ENCODE results near the gene PIAS2.

PIAS2 gene

DNA sequence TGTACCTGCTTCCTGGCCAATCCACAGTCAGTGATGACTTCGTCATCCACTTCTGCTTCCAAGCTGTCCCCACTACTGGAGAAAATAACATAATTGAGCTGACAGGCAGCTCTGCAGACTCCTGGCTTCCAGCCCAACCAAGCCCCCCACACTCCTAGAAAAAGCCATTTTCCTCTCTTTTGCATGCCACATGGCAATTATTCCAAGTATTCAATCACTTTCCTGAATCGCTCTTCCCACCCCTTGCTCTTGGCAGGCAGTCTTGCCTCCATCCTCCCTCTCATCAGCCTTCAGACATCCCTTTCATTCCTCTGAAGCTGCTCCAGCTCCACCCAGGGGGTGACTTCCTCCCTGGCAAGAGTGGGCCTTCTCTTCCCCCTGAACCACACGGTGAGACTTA lies 146.2 kb downstream of the PIAS2 start:
- peaks cover 5% of the 10 kb centered on the region for H3K27me3 Mint-ChIP-seq
- no peaks in the 10 kb centered on the region for H3K4me1 Mint-ChIP-seq (ENCODE audit: low read depth)
- no peak overlapping the region for H3K4me3 Mint-ChIP-seq
- H3K36me3 Mint-ChIP-seq (ENCODE audit: low read depth): no peaks in the 10 kb centered on the region
- no peaks in the 10 kb centered on the region for H3K9me3 Mint-ChIP-seq
- H3K27ac Mint-ChIP-seq: no peak overlapping the region

DNA sequence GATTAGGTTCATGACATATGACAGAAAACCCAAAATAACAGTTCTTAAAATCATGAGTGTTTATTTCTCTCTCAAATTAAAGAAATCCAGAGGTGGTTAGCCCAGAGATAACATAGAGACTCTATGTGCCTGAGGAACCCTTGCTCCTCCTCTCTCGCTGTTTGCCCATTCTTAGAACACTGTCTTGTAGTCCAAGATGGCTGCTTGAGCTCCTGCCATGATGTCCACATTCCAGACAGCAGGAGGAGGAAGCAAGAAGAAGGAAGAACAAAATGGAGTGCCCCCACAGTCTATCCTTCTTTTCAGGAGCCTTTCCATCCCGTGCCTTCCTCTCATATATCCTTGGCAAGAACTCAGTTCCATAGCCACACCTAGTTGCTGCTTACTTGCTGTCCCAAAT lies 146.6 kb downstream of the PIAS2 start:
- Mint-ChIP-seq H3K27me3 (peaks cover 5% of the 10 kb centered on the region), H3K4me3 (no peak overlapping the region), H3K4me1 (ENCODE audit: low read depth) (no peaks in the 10 kb centered on the region), H3K36me3 (ENCODE audit: low read depth) (no peaks in the 10 kb centered on the region), H3K9me3 (no peaks in the 10 kb centered on the region), H3K27ac (no peak overlapping the region)

DNA sequence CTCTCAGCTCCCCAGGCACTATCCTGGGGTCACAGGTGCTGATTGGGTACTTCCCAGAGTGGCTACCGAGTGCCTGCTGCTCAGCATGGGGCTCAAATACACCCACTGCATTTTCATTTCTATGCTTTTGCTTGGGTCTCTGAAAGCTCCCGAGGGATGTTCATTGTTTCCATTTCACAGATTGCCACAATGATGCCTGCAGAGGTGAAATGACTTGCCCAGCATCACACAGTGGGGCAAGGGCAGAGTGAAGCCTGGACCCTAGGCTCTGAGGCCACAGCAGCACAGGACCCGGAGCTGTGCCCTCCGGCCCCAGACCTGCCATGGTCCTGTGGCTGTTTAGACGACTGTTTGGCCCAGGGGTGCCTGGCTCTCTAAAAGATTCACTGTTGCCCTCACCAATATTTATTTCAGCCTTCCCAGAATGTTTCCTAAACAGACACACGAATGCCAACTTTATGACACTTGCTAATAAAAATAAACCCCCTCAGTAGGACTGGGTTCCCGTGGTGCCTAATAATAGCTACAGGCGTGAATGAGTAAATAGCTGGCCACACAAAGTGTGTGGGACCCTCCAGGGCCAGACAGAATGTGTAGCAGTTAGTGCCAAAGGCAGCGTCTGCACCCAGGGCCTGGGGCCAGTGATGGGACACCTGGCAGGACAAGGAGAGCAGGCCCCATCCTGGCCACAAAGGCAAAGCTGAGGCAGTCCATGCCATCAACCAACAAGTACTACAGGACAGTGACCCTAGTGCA lies 149.0 kb downstream of the PIAS2 start:
- Mint-ChIP-seq H3K27ac (no peak overlapping the region), H3K27me3 (peaks cover 5% of the 10 kb centered on the region), H3K9me3 (no peaks in the 10 kb centered on the region), H3K4me3 (no peak overlapping the region), H3K36me3 (ENCODE audit: low read depth) (no peaks in the 10 kb centered on the region), H3K4me1 (ENCODE audit: low read depth) (no peaks in the 10 kb centered on the region)

DNA sequence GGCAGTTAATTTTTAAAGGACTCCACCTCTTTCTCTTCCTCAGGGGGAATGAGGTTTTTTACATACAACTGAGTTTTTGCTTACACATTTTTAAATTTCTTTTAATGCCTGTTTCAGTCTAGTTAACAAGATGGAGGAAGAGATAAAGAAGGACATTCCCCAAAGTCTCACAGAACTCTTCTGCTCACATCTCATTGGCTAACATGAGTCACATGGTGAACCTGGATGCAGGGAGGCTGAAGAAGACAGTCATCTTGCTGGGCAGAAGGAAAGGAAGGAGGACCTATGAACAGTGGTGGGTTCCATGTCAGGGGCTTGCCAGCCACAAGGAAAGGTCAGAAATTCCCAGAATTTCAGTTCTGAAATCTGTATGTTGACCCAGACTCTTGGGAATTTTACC lies 150.1 kb downstream of the PIAS2 start:
- peaks cover 10% of the 10 kb centered on the region for H3K27me3 Mint-ChIP-seq

DNA sequence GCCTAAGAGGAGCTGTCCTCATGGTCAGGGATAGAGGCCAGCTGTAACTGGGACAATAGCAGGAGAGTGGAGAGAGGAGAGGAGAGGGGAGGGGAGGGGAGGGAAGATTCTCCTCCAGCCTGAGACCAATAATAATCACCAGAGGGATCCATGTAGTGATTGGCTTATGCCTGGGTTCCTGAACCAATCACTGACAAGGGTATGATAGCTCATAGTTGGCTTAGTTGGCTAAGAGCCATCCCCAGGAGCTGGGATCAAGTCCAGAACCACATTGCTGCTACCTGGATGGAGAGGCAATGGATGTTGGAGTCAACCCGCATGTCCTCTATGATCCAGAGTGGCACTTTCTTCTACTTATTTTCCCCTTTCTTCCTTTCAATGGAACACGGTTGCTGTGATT lies 152.7 kb downstream of the PIAS2 start:
- H3K4me1 Mint-ChIP-seq (ENCODE audit: low read depth): no peaks in the 10 kb centered on the region
- H3K36me3 Mint-ChIP-seq (ENCODE audit: low read depth): no peaks in the 10 kb centered on the region
- no peak overlapping the region for H3K4me3 Mint-ChIP-seq
- peaks cover 29% of the 10 kb centered on the region for H3K27me3 Mint-ChIP-seq
- no peaks in the 10 kb centered on the region for H3K9me3 Mint-ChIP-seq
- no peak overlapping the region for H3K27ac Mint-ChIP-seq

More for the DNA sequence above, 150.1 kb downstream of the PIAS2 start:
- H3K27ac Mint-ChIP-seq: no peak overlapping the region
- H3K9me3 Mint-ChIP-seq: no peaks in the 10 kb centered on the region
- no peaks in the 10 kb centered on the region for H3K36me3 Mint-ChIP-seq (ENCODE audit: low read depth)
- H3K4me3 Mint-ChIP-seq: no peak overlapping the region
- no peaks in the 10 kb centered on the region for H3K4me1 Mint-ChIP-seq (ENCODE audit: low read depth)

DNA sequence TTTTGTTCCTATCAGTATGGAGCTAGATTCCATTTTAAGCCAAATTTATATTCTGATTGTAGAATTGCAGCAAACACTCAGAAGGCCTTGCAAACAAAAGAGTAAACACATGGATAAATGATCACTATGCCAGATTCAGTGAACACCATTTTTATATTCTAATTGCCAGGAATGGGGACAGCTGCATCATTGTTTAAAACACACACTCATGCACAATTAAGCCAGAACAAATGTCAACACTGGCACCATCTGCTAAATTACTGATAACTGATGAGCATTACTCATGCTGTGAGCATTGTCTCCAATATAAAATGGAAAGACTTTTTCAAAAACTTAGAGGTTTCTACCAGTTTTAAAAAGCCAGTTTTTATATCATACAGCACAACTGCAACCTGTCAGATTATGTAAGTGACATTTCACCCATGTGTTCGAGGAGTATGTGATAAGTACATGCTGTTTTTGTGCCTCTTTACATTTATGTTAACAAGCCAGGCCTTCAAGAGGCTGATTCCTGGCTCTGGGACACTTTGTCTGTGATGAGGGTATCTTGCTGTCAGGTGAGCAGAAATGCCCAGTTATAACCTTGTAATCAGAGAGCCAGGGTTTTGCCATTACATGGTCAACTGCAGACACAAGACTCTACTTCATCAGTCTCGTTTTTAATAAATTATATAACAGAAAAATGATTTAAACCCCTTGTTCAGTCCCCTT lies 156.1 kb downstream of the PIAS2 start:
- Mint-ChIP-seq H3K4me1 (ENCODE audit: low read depth) (peaks cover 6% of the 10 kb centered on the region), H3K27ac (no peak overlapping the region), H3K4me3 (no peak overlapping the region), H3K9me3 (no peaks in the 10 kb centered on the region), H3K27me3 (peaks cover 44% of the 10 kb centered on the region), H3K36me3 (ENCODE audit: low read depth) (no peaks in the 10 kb centered on the region)

DNA sequence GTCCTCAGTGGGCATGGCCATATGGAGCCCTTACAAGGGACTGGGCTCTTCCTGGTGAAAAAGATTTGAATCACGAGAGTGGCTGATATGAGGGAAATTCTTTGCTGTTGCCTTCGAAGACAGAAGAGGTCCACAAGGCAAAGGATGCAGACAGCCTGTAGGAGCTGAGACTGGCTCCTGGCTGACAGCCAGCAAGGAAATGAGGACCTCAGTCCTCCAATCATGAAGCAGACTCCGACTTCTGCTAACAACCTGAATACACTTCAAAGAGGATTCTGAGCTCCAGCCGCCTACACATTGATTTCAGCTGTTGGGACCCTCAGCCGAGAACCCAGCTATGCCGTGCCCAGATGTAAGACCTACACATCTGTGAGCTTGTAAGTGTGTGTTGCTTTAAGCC lies 157.4 kb downstream of the PIAS2 start:
- no peak overlapping the region for H3K27ac Mint-ChIP-seq
- peaks cover 18% of the 10 kb centered on the region for H3K4me1 Mint-ChIP-seq (ENCODE audit: low read depth)
- H3K27me3 Mint-ChIP-seq: peaks cover 57% of the 10 kb centered on the region
- H3K36me3 Mint-ChIP-seq (ENCODE audit: low read depth): no peaks in the 10 kb centered on the region
- no peak overlapping the region for H3K4me3 Mint-ChIP-seq
- H3K9me3 Mint-ChIP-seq: no peaks in the 10 kb centered on the region

DNA sequence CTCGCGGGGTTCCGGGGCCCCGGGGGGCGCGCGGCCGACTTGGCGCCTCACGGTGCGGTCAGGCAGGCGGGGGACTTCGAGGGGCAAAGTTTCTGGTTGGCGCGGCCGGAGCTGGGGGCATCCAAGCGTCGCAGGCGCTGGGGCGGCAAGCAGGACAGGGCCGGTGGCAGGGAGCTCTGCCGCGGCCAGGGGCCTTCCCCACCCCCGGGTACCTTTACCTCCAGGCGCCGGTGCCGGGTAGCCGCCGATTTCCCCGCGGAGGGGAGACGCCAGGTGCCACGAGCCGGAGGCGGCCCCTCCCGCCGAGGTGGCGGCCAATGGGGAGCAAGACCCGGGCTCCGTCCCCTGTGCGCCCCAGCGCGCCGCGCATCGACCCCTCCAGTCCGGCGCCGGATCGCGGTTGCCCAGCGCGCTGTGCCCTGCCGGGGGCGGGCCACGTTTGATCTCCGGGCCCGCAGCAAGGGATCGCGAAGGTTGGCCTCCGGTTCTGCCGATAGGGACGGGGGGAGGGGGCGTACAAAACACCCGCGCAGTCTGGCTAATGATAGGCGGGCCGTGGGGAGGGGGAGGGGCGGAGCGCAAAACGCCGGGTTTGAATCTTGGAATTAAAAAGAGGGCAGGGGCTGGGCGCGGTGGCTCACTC lies 160.6 kb downstream of the PIAS2 start, which contains the start of gene ST8SIA5:
TSS of gene ST8SIA5 (minus strand) at position 495 of the 643 bp plus-strand sequence. CDS start 545 bp downstream, outside the sequence.
- Mint-ChIP-seq H3K9me3 (peaks cover 4% of the 10 kb centered on the region), H3K27me3 (peaks cover 68% of the 10 kb centered on the region), H3K4me3 (peak within 1 kb of the TSS; percentile 46), H3K27ac (no peak within 1 kb of the TSS), H3K4me1 (ENCODE audit: low read depth) (peaks cover 25% of the 10 kb centered on the region), H3K36me3 (ENCODE audit: low read depth) (no peaks in the 10 kb centered on the region)

DNA sequence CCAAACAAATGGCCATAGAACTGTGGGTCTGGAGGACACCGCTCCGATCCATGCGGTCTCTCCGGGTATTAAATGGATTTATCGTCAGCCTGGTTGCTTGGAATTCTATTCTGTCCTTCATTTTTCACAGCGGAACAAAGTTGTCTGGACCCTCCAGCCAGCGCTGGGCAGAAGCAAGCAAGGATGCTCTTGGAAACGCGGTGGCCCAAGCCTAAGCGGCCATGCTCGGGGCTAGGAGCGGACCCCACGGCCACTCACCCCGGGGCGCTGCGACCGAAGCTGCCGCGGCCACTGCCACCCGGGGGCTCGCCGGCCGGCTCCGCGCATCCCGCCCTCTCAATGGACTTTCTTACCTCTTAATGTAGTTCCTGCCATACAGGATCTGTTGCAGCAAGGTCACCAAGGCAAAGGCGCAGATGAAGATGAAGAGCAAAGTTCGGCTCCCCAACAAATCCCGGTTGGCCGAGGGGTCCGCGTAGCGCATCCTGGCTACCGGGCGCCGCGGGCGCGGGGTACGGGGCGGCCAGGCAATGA lies 161.2 kb downstream of the PIAS2 start:
- H3K4me1 Mint-ChIP-seq (ENCODE audit: low read depth): peaks cover 25% of the 10 kb centered on the region
- no peak overlapping the region for H3K27ac Mint-ChIP-seq
- H3K9me3 Mint-ChIP-seq: peaks cover 4% of the 10 kb centered on the region
- peak overlapping the region; percentile 17 for H3K4me3 Mint-ChIP-seq
- peaks cover 67% of the 10 kb centered on the region for H3K27me3 Mint-ChIP-seq
- H3K36me3 Mint-ChIP-seq (ENCODE audit: low read depth): no peaks in the 10 kb centered on the region

DNA sequence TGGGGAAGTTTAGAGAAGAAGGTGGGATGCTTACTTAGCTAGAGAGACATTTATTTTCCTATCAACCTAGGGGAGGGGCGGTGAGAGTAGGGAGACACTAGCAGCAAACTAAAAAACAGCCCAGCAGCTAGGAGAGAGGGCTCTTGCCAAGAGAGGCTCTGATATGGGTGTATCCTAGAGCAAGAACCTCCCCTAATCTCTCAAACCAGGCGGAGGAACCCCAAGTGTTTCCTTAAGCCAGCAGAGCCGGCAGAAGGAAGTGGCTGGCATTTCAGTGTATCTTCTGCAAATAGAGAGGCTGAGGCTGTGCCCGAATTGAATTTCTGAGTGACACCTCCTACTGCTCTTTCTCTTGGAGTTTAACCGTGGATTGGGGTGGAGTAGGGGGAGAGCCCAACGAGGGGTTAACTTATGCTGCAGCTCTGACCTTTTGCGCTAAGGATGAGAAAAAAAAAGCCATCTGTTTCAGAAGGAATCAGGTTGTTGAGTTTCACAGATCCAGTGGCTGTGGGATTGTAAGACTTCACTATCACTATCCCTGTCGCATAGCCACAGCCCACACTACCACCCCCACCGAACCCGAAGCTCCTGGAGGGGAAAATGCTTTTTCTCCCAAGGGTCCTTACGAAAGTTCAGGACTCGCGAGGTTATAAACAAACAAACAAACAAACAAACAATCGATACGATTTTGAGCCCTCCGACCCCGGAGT lies 161.8 kb downstream of the PIAS2 start:
- no peak overlapping the region for H3K27ac Mint-ChIP-seq
- peaks cover 4% of the 10 kb centered on the region for H3K9me3 Mint-ChIP-seq
- H3K36me3 Mint-ChIP-seq (ENCODE audit: low read depth): no peaks in the 10 kb centered on the region
- H3K4me1 Mint-ChIP-seq (ENCODE audit: low read depth): peaks cover 25% of the 10 kb centered on the region
- peaks cover 67% of the 10 kb centered on the region for H3K27me3 Mint-ChIP-seq
- peak overlapping the region; percentile 17 for H3K4me3 Mint-ChIP-seq

DNA sequence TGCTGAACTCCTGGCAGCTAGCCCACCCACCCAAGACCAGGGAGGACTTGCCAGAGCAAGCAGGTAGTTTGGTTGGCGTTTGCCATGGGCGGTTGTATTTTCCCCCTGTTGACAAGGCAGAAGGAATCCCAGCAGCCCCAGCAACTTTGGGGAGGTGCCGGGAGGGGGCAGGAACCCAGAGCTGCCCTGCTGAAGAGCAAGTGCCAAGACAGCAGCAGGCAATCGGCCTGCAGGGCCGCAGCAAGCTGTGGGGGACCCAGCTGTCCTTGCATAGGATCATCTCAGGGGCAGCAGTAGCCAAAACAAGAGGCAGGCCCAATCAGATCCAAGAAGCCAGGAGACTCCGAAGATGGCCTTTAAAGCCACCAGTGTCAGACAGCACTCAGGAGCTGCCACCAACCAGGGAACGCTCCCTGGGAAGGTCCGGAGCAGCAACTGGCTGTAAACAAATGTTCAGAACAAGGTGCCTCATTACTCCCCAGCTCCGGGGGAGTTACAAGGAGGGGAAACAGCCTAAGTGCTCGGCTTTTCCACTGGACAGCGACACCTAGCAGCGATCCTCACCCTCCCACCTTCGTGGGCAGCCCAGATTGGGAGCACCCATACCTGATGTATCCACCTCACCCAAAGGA lies 162.5 kb downstream of the PIAS2 start:
- H3K4me1 Mint-ChIP-seq (ENCODE audit: low read depth): peaks cover 25% of the 10 kb centered on the region
- peaks cover 65% of the 10 kb centered on the region for H3K27me3 Mint-ChIP-seq
- H3K4me3 Mint-ChIP-seq: no peak overlapping the region
- H3K27ac Mint-ChIP-seq: no peak overlapping the region
- peaks cover 4% of the 10 kb centered on the region for H3K9me3 Mint-ChIP-seq
- no peaks in the 10 kb centered on the region for H3K36me3 Mint-ChIP-seq (ENCODE audit: low read depth)

DNA sequence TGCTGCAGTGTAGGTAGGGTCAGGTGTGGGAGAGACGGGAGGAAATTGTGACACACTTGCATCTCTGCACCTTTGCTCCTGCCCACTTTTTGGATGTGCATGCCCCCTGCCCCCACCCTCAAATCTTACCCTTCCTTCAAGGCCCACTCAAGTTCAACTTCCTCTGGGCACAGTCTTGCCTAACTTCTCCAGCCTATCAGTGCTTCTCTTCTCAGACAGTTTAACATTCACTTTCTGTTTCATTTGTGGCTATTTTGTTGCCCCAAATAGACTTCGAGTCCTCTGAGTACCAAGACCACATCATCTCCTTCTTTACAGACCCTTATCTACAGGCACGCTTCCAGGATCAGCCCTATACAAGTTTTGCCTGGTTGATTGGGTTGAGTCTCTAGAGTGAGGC lies 163.1 kb downstream of the PIAS2 start:
- Mint-ChIP-seq H3K4me3 (no peak overlapping the region), H3K27me3 (peaks cover 59% of the 10 kb centered on the region), H3K36me3 (ENCODE audit: low read depth) (no peaks in the 10 kb centered on the region), H3K4me1 (ENCODE audit: low read depth) (peaks cover 25% of the 10 kb centered on the region), H3K27ac (no peak overlapping the region), H3K9me3 (peaks cover 4% of the 10 kb centered on the region)

All from stimulated activated naive CD8-positive, alpha-beta T cell treated with anti-CD3 and anti-CD28 coated beads, Interleukin-15, Interleukin-2, amounts not matched to agents 100 ng/mL and 50 ng/mL, for 24 hours (primary cell).